IMR-90 (cell line): ENCODE data around the gene MOG. TPM values are rescaled to one million over a fixed set of nuclear protein-coding genes. Genes with fewer than 3 reads are reported as not detected.
"Not testable (repeated sequence)": the region's sequence is repeated elsewhere in the genome, so short reads cannot be mapped to it uniquely, and the experiment has no call there.

Source experiments
- ATAC-seq: fragments of 200-7000 bp; cut with Tn5 transposase; 2 replicates; pipeline ENCODE4 v1.9.1; 2020; ENCODE audit warnings: low read depth, mild to moderate bottlenecking, moderate library complexity
- BruUV-seq: library from RNA; stranded (reverse); fragments of 400-500 nt; replicated peaks from 2 replicates; lab custom pipeline; 2021; lab: Mats Ljungman, UMichigan
- CTCF ChIA-PET: fragments of 300-600 bp; formaldehyde crosslinking; extraction: SDS; loops from one replicate; lab custom pipeline; 2021; ENCODE audit warnings: antibody characterized with exemption; lab: Yijun Ruan, JAX
- POLR2A ChIA-PET: fragments of 300-600 bp; sonication (Branson Sonifier 250); formaldehyde crosslinking; loops from one replicate; lab custom pipeline; 2022; ENCODE audit warnings: antibody characterized with exemption; ENCODE audit not compliant: unreplicated experiment; lab: Charles Lee
- DNase-seq: peaks from one replicate; pipeline ENCODE4 v3.0.0; 2013
- H2AFZ ChIP-seq: replicated peaks from 2 replicates; pipeline ENCODE3; 2013; ENCODE audit warnings: low read length, mild to moderate bottlenecking; ENCODE audit not compliant: poor library complexity
- H2AK5ac ChIP-seq: 2 replicates; pipeline ENCODE4 v1.6.1; 2013; ENCODE audit warnings: low read depth, low read length, inconsistent platforms
- H2AK9ac ChIP-seq: replicated peaks from 2 replicates; pipeline ENCODE3; 2013; ENCODE audit warnings: mild to moderate bottlenecking, low read depth, low read length, moderate library complexity; ENCODE audit not compliant: poor library complexity
- H2BK120ac ChIP-seq: 2 replicates; pipeline ENCODE4 v1.6.1; 2013; ENCODE audit warnings: low read depth, low read length, inconsistent platforms
- H2BK15ac ChIP-seq: 3 replicates; pipeline ENCODE4 v1.6.1; 2013; ENCODE audit warnings: low read depth, low read length, inconsistent platforms
- H2BK20ac ChIP-seq: 2 replicates; pipeline ENCODE4 v1.6.1; 2013; ENCODE audit warnings: low read depth, mild to moderate bottlenecking, inconsistent platforms, low read length, moderate library complexity
- H2BK5ac ChIP-seq: 2 replicates; pipeline ENCODE4 v1.6.1; 2013; ENCODE audit warnings: mild to moderate bottlenecking, low read depth, low read length, inconsistent platforms; ENCODE audit not compliant: poor library complexity, severe bottlenecking
- H3K14ac ChIP-seq: replicated peaks from 2 replicates; pipeline ENCODE4 v1.6.1; 2013; ENCODE audit warnings: low read depth, low read length, inconsistent platforms
- H3K18ac ChIP-seq: 2 replicates; pipeline ENCODE4 v1.6.1; 2013; ENCODE audit warnings: low read depth, low read length, control low read depth
- H3K23ac ChIP-seq: 2 replicates; pipeline ENCODE4 v1.6.1; 2013; ENCODE audit warnings: low read depth, low read length, inconsistent platforms
- H3K27ac ChIP-seq: 2 replicates; pipeline ENCODE4 v1.5.1; 2013; ENCODE audit warnings: mild to moderate bottlenecking, control low read depth, low read length; ENCODE audit not compliant: insufficient read depth
- H3K27me3 ChIP-seq: 2 replicates; pipeline ENCODE4 v1.6.1; 2013; ENCODE audit warnings: low read length; ENCODE audit not compliant: control insufficient read depth, insufficient read depth
- H3K36me3 ChIP-seq: 2 replicates; pipeline ENCODE4 v1.6.1; 2013; ENCODE audit warnings: low read length, mixed read lengths; ENCODE audit not compliant: control insufficient read depth, insufficient read depth
- H3K4ac ChIP-seq: 2 replicates; pipeline ENCODE4 v1.6.1; 2013; ENCODE audit warnings: low read depth, low read length, inconsistent platforms
- H3K4me1 ChIP-seq: 2 replicates; pipeline ENCODE4 v1.6.1; 2013; ENCODE audit warnings: low read length, mixed read lengths; ENCODE audit not compliant: control insufficient read depth, insufficient read depth
- H3K4me2 ChIP-seq: 2 replicates; pipeline ENCODE4 v1.6.1; 2013; ENCODE audit warnings: low read depth, mild to moderate bottlenecking, control low read depth, low read length, moderate library complexity
- H3K4me3 ChIP-seq: 2 replicates; pipeline ENCODE4 v1.5.1; 2013; ENCODE audit warnings: low read depth, mild to moderate bottlenecking, control low read depth, low read length, moderate library complexity; ENCODE audit not compliant: insufficient read depth
- H3K56ac ChIP-seq: 2 replicates; pipeline ENCODE4 v1.6.1; 2013; ENCODE audit warnings: low read length, inconsistent platforms; ENCODE audit not compliant: insufficient read depth; ENCODE audit errors: extremely low read depth
- H3K79me1 ChIP-seq, 2 experiments: 2 replicates each; pipeline ENCODE4 v1.6.1; 2013; ENCODE audit warnings: low read length in 2 of 2, inconsistent platforms in 1 of 2, low read depth in 1 of 2
- H3K9ac ChIP-seq: 2 replicates; pipeline ENCODE4 v1.6.1; 2013; ENCODE audit warnings: low read depth, low read length, control low read depth
- H3K9me1 ChIP-seq: 2 replicates; pipeline ENCODE4 v1.6.1; 2013; ENCODE audit warnings: low read length, inconsistent platforms; ENCODE audit not compliant: insufficient read depth
- H3K9me3 ChIP-seq: 2 replicates; pipeline ENCODE4 v1.6.1; 2013; ENCODE audit warnings: low read length; ENCODE audit not compliant: control insufficient read depth, insufficient read depth
- H4K20me1 ChIP-seq: 2 replicates; pipeline ENCODE4 v1.6.1; 2013; ENCODE audit warnings: low read length, inconsistent platforms; ENCODE audit not compliant: insufficient read depth
- H4K5ac ChIP-seq: 2 replicates; pipeline ENCODE4 v1.6.1; 2013; ENCODE audit warnings: mild to moderate bottlenecking, low read depth, low read length, control low read depth
- H4K8ac ChIP-seq, 2 experiments: 2 replicates each; pipeline ENCODE4 v1.6.1; 2013; ENCODE audit warnings: low read depth in 2 of 2, low read length in 2 of 2, control low read depth in 1 of 2, inconsistent platforms in 1 of 2
- H4K91ac ChIP-seq: 2 replicates; pipeline ENCODE4 v1.6.1; 2013; ENCODE audit warnings: low read depth, low read length, inconsistent platforms; ENCODE audit not compliant: insufficient read depth
- WGBS, 2 experiments: methylation state at CpG; one replicate each; pipeline versions ENCODE4 v1.1.5 to v1.1.7; 2013; ENCODE audit warnings: missing lambda C conversion rate in 2 of 2; ENCODE audit not compliant: insufficient read length in 1 of 2; ENCODE audit errors: extremely low coverage in 2 of 2; 5-methylcytosine and 5-hydroxymethylcytosine counted together
- dilution Hi-C: fragments of 300-500 bp; cut with HindIII; formaldehyde crosslinking; loops from one replicate; pipeline ENCODE4 v1.14.3; 2018; ENCODE audit warnings: low sequenced_read_pairs; ENCODE audit not compliant: unreplicated experiment
- in situ Hi-C: fragments of 300-500 bp; cut with MboI; formaldehyde crosslinking; loops from 3 replicates; pipeline ENCODE4 v1.14.3; 2019; ENCODE audit warnings: low sequenced_read_pairs, inconsistent platforms, mixed read lengths
- intact Hi-C: fragments of 100-400 bp; cut with micrococcal nuclease; formaldehyde crosslinking; loops from 2 replicates; pipeline ENCODE4 v1.10.0; 2022
- polyA plus RNA-seq, 3 experiments: library from polyadenylated mRNA; depleted of rRNA; stranded (reverse); fragments of >200 nt; gene quantifications; 2 replicates each; pipeline ENCODE4 v1.2.3, GENCODE V29; 2012; ENCODE audit warnings: low replicate concordance in 1 of 3
- total RNA-seq: library from RNA; depleted of rRNA; stranded (reverse); fragments of >200 nt; gene quantifications from 2 replicates; pipeline ENCODE4 v1.2.3, GENCODE V29; 2012

MOG gene
- total and polyA plus RNA-seq, 2 of the 4 experiments (the other 2 are of a cell fraction), result not detected

- H3K4me2 ChIP-seq, H3K36me3 ChIP-seq, H2AK5ac ChIP-seq, H2BK20ac ChIP-seq, H2BK5ac ChIP-seq, BruUV-seq, H3K27me3 ChIP-seq, H4K8ac ChIP-seq, H4K20me1 ChIP-seq, H3K56ac ChIP-seq, H2AK9ac ChIP-seq, H3K9ac ChIP-seq, H3K4me3 ChIP-seq, intact Hi-C loops, H3K4ac ChIP-seq, H3K9me3 ChIP-seq, H3K9me1 ChIP-seq, ATAC-seq, H2BK120ac ChIP-seq, H3K18ac ChIP-seq, H4K5ac ChIP-seq, H3K27ac ChIP-seq, H3K23ac ChIP-seq, DNase-seq, CTCF ChIA-PET, POLR2A ChIA-PET, H3K4me1 ChIP-seq, H3K79me1 ChIP-seq, H3K14ac ChIP-seq, H2BK15ac ChIP-seq, dilution Hi-C loops, H4K91ac ChIP-seq, H2AFZ ChIP-seq, in situ Hi-C loops: not testable (repeated sequence)
- no CpG with 5 or more reads among the region's 5 CpGs for WGBS, 2 experiments
Observed at GRCh38 chr6:29672116-29672515, 15.2 kb downstream of the MOG start.
